Suppressor macrophage (primary cell): Measurements from ENCODE around the gene CFAP97.

ENCODE experiments used
- DNase-seq, 4 experiments: peaks; one replicate each; pipeline ENCODE4 v3.0.0-alpha.2; 2020 to 2022

CFAP97 gene

GRCh38 chr4:185196437-185196836, 7.4 kb downstream of the CFAP97 start:
- DNase-seq: no peak

- no peak for DNase-seq
Measured at GRCh38 chr4:185194924-185195888, 8.6 kb downstream of the CFAP97 start.

GRCh38 chr4:185192059-185192458, 11.7 kb downstream of the CFAP97 start:
- no peak for DNase-seq

- no peak for DNase-seq
Measured at GRCh38 chr4:185190306-185190856, 13.4 kb downstream of the CFAP97 start.

GRCh38 chr4:185189606-185190305, 14.0 kb downstream of the CFAP97 start:
- no peak for DNase-seq

GRCh38 chr4:185186769-185187168, 17.0 kb downstream of the CFAP97 start:
- DNase-seq: no peak

- peak; percentile 92 to 97 (median 94) for DNase-seq
Measured at GRCh38 chr4:185183622-185184281, 20.0 kb downstream of the CFAP97 start.

- DNase-seq: no peak
Measured at GRCh38 chr4:185182239-185182638, 21.6 kb downstream of the CFAP97 start.

- DNase-seq: no peak
Measured at GRCh38 chr4:185179488-185179887, 24.3 kb downstream of the CFAP97 start.

- DNase-seq: no peak
Measured at GRCh38 chr4:185171373-185172071, 32.3 kb downstream of the CFAP97 start.

- DNase-seq: peak in 2 of 4 experiments; percentile 10 to 21
Measured at GRCh38 chr4:185167234-185167633, 36.6 kb downstream of the CFAP97 start.

GRCh38 chr4:185165605-185166063, 38.2 kb downstream of the CFAP97 start:
- DNase-seq: peak in 3 of 4 experiments; percentile 3 to 34 (median 34)

- no peak for DNase-seq
Measured at GRCh38 chr4:185151296-185151695, 52.5 kb downstream of the CFAP97 start.

GRCh38 chr4:185149392-185149791, 54.4 kb downstream of the CFAP97 start:
- no peak for DNase-seq

- no peak for DNase-seq
Measured at GRCh38 chr4:185145572-185145971, 58.2 kb downstream of the CFAP97 start.

GRCh38 chr4:185144601-185145240, 59.1 kb downstream of the CFAP97 start:
- DNase-seq: no peak

GRCh38 chr4:185143601-185143969, 60.2 kb downstream of the CFAP97 start:
- peak in 1 of 4 experiments; percentile 6 for DNase-seq

GRCh38 chr4:185142912-185143600, 60.7 kb downstream of the CFAP97 start, which contains the start of gene SLC25A4:
TSS of gene SLC25A4 (plus strand) at chr4:185143266. CDS start at chr4:185143373, 107 bp downstream.
- DNase-seq: peak; percentile 71 to 88 (median 74)

- DNase-seq: no peak
Measured at GRCh38 chr4:185142564-185142911, 61.3 kb downstream of the CFAP97 start.

GRCh38 chr4:185141777-185142176, 62.0 kb downstream of the CFAP97 start:
- no peak for DNase-seq

GRCh38 chr4:185139736-185140135, 64.1 kb downstream of the CFAP97 start:
- DNase-seq: no peak
